GM12878 (cell line): ENCODE results near the gene COMMD10. TPM values are rescaled to one million over a fixed set of nuclear protein-coding genes. Genes with fewer than 3 reads are reported as not detected.

Experiments used
- ATAC-seq: fragments of 200-7000 bp; cut with Tn5 transposase; 3 replicates; pipeline ENCODE4 v1.9.1; 2020; ENCODE audit warnings: mild to moderate bottlenecking, moderate library complexity
- BruUV-seq: library from RNA; stranded (reverse); fragments of 400-500 nt; replicated peaks from 2 replicates; lab custom pipeline; 2021; lab: Mats Ljungman, UMichigan
- CTCF ChIA-PET: fragments of 300-600 bp; sonication (Branson Sonifier 250); formaldehyde crosslinking; extraction: SDS; loops from one replicate; lab custom pipeline; 2021; ENCODE audit warnings: inconsistent platforms; lab: Yijun Ruan, JAX
- POLR2A ChIA-PET: fragments of 350-600 bp; formaldehyde crosslinking; extraction: SDS; loops from one replicate; lab custom pipeline; 2021; ENCODE audit warnings: inconsistent platforms; lab: Charles Lee
- RAD21 ChIA-PET: fragments of 300-600 bp; sonication (Branson Sonifier 250); formaldehyde crosslinking; loops from one replicate; lab custom pipeline; 2023; ENCODE audit warnings: antibody characterized with exemption; ENCODE audit not compliant: unreplicated experiment; lab: Charles Lee
- SMC1A ChIA-PET: fragments of 300-600 bp; sonication (Branson Sonifier 250); formaldehyde crosslinking; loops from one replicate; lab custom pipeline; 2023; ENCODE audit not compliant: unreplicated experiment, uncharacterized antibody; lab: Charles Lee
- DNase-seq: peaks from one replicate; pipeline ENCODE4 v3.0.0-alpha.2; 2011; ENCODE audit warnings: low read depth, low spot score
- FAIRE-seq: peaks from 3 replicates; lab custom pipeline; 2011; peaks lifted over from hg19 to GRCh38; lab: Jason Lieb, UNC
- H2AFZ ChIP-seq: 2 replicates; pipeline ENCODE4 v1.6.0; 2011; ENCODE audit warnings: low read depth, low read length, control low read depth; ENCODE audit not compliant: control insufficient read depth
- H3K27ac ChIP-seq: 2 replicates; pipeline ENCODE4 v1.5.1; 2011; ENCODE audit warnings: control low read depth; ENCODE audit not compliant: control insufficient read depth, insufficient read depth
- H3K27me3 ChIP-seq, 2 experiments: replicated peaks in 1 of 2; 2 replicates each; pipeline versions ENCODE4 v1.6.0 to v1.6.1; 2011; ENCODE audit warnings: low read length in 1 of 2; ENCODE audit not compliant: control insufficient read depth in 2 of 2, insufficient read depth in 2 of 2
- H3K36me3 ChIP-seq, 2 experiments: 2 replicates each; pipeline ENCODE4 v1.5.1; 2011; ENCODE audit warnings: low read length in 1 of 2; ENCODE audit not compliant: control insufficient read depth in 2 of 2, insufficient read depth in 2 of 2
- H3K4me1 ChIP-seq: 2 replicates; pipeline ENCODE4 v1.6.1; 2011; ENCODE audit warnings: mild to moderate bottlenecking, low read length, moderate library complexity, mixed read lengths; ENCODE audit not compliant: control insufficient read depth, insufficient read depth
- H3K4me2 ChIP-seq: 2 replicates; pipeline ENCODE4 v1.6.0; 2011; ENCODE audit warnings: control low read depth; ENCODE audit not compliant: control insufficient read depth, insufficient read depth
- H3K4me3 ChIP-seq: fragments of 200-600 bp; sonication (generic); 2 replicates; pipeline ENCODE4 v1.5.1; 2016
- H3K79me2 ChIP-seq: 2 replicates; pipeline ENCODE4 v1.6.0; 2011; ENCODE audit warnings: low read length; ENCODE audit not compliant: control insufficient read depth, insufficient read depth
- H3K9ac ChIP-seq: 2 replicates; pipeline ENCODE4 v1.8.0; 2011; ENCODE audit warnings: low read length, control low read depth, mixed read lengths; ENCODE audit not compliant: control insufficient read depth, insufficient read depth
- H3K9me3 ChIP-seq: replicated peaks from 3 replicates; pipeline ENCODE4 v1.5.1; 2011; ENCODE audit warnings: mild to moderate bottlenecking, low read length; ENCODE audit not compliant: control insufficient read depth, insufficient read depth
- H4K20me1 ChIP-seq: 2 replicates; pipeline ENCODE4 v1.6.0; 2011; ENCODE audit not compliant: control insufficient read depth, insufficient read depth
- BCL3 ChIP-seq: IDR thresholded peaks from 2 replicates; pipeline ENCODE4 v1.6.1; 2011; ENCODE audit warnings: borderline replicate concordance, low read depth, mild to moderate bottlenecking, moderate library complexity, low read length; ENCODE audit not compliant: insufficient read depth, poor library complexity, severe bottlenecking
- BHLHE40 ChIP-seq, 2 experiments: fragments of 450-650 bp in 1 of 2; IDR thresholded peaks; 2 replicates each; pipeline ENCODE4 v1.6.1; 2011 to 2017; ENCODE audit warnings: low read depth in 2 of 2, borderline replicate concordance in 1 of 2, improper control_type of control experiment in 1 of 2, low read length in 1 of 2, mild to moderate bottlenecking in 1 of 2
- DPF2 ChIP-seq: fragments of 450-650 bp; IDR thresholded peaks from 2 replicates; pipeline ENCODE4 v1.6.1; 2017; ENCODE audit warnings: mild to moderate bottlenecking
- EP300 ChIP-seq, 2 experiments: fragments of 150-350 bp in 1 of 2; IDR thresholded peaks; 2 replicates each; pipeline ENCODE4 v1.6.1; 2011 to 2012; ENCODE audit warnings: low read depth in 2 of 2, low read length in 2 of 2, borderline replicate concordance in 1 of 2, improper control_type of control experiment in 1 of 2, inconsistent platforms in 1 of 2; ENCODE audit not compliant: control insufficient read depth in 1 of 2
- FOXM1 ChIP-seq: IDR thresholded peaks from 2 replicates; pipeline ENCODE4 v1.6.1; 2012; ENCODE audit warnings: low read depth, mild to moderate bottlenecking, inconsistent platforms, low read length, moderate library complexity
- IKZF1 ChIP-seq: fragments of 450-650 bp; conservative IDR thresholded peaks from 2 replicates; pipeline ENCODE4 v1.6.1; 2017; ENCODE audit warnings: antibody characterized with exemption, mild to moderate bottlenecking
- MEF2A ChIP-seq: IDR thresholded peaks from 2 replicates; pipeline ENCODE4 v1.6.1; 2011; ENCODE audit warnings: low read depth, mild to moderate bottlenecking, low read length, moderate library complexity; ENCODE audit not compliant: insufficient read depth
- MXI1 ChIP-seq: fragments of 150-350 bp; IDR thresholded peaks from 2 replicates; pipeline ENCODE4 v1.6.1; 2011; ENCODE audit warnings: low read depth, mild to moderate bottlenecking, inconsistent platforms, low read length, improper control_type of control experiment
- RUNX3 ChIP-seq: IDR thresholded peaks from 2 replicates; pipeline ENCODE4 v1.6.1; 2012; ENCODE audit warnings: low read length, inconsistent platforms
- SREBF2 ChIP-seq: IDR thresholded peaks from 2 replicates; pipeline ENCODE4 v1.6.1; 2012; ENCODE audit warnings: mild to moderate bottlenecking, low read length
- WGBS: methylation state at CpG from one replicate; pipeline ENCODE4 v1.1.6; 2016; ENCODE audit warnings: low lambda C conversion rate; ENCODE audit not compliant: insufficient replicate concordance, insufficient coverage; ENCODE audit errors: missing lambda C conversion rate; 5-methylcytosine and 5-hydroxymethylcytosine counted together
- in situ Hi-C: fragments of 300-500 bp; cut with MboI; formaldehyde crosslinking; loops from 9 replicates; pipeline ENCODE4 v1.14.3; 2018; ENCODE audit warnings: mixed read lengths
- intact Hi-C: fragments of 100-400 bp; cut with micrococcal nuclease; formaldehyde crosslinking; loops from one replicate; pipeline ENCODE4 v1.14.2; 2022; ENCODE audit not compliant: unreplicated experiment
- polyA plus RNA-seq, 11 experiments: library from polyadenylated mRNA; depleted of rRNA in 4 of 11; unstranded in 6 of 11; stranded (reverse) in 5 of 11; fragments of >200 nt; fragmentation: Nextera tagmentation in 4 of 11; fragmentation: Illumina TruSeq in 1 of 11; extraction: Ambion mirVana in 4 of 11; extraction: Trizol in 1 of 11; gene quantifications; 1 replicate in 1 of 11; 2 replicates in 10 of 11; pipeline versions ENCODE4 v1.2.1 to v1.2.3, GENCODE V29; 2011 to 2016; ENCODE audit warnings: inconsistent platforms in 2 of 11, missing spikeins in 2 of 11, low read depth in 1 of 11
- total RNA-seq, 4 experiments: library from RNA; depleted of rRNA in 3 of 4; stranded (reverse); fragments of >200 nt in 3 of 4; fragmentation: Illumina TruSeq in 1 of 4; extraction: Trizol in 1 of 4; gene quantifications; 2 replicates each; pipeline versions ENCODE4 v1.2.1 to v1.2.3, GENCODE V29; 2013 to 2021
- TF ChIP-seq, protein P1 (sequence below): IDR thresholded peaks from 2 replicates; pipeline ENCODE4 v1.6.1; 2012; ENCODE audit warnings: improper control_type of control experiment, low read depth, low read length; ENCODE audit not compliant: insufficient replicate concordance

COMMD10 gene
- total and polyA plus RNA-seq, 10 of the 15 experiments (the other 5 are each of a cell fraction or from before 2014, with no cell fraction given) = 19.6 to 98.7 (median 28.0) TPM

DNA sequence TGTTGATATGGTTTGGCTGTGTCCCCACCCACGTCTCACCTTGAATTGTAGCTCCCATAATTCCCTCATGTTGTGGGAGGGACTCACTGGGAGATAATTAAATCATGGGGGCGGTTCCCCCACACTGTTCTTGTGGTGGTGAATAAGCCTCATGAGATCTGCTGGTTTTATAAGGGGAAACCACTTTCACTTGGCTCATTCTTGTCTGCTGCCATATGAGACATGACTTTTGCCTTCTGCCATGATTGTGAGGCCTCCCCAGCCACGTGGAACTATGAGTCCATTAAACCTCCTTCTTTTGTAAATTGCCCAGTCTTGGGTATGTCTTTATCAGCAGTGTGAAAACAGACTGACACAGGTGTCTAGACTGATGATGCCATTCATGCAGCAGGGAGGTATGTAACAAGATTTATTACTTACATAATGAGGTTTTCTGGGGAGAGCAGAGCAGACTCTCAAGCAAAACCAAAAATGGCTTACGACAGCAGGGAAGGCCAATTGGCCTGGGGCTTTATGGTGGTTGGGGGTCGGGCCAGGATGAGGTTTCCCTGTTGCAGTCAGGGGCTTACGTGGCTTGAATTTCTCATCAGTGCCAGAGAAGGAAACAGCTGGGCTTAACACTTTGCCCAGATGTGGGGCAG, 9.5 kb upstream of the COMMD10 start (continued):
- TF ChIP-seq, protein P1, sequence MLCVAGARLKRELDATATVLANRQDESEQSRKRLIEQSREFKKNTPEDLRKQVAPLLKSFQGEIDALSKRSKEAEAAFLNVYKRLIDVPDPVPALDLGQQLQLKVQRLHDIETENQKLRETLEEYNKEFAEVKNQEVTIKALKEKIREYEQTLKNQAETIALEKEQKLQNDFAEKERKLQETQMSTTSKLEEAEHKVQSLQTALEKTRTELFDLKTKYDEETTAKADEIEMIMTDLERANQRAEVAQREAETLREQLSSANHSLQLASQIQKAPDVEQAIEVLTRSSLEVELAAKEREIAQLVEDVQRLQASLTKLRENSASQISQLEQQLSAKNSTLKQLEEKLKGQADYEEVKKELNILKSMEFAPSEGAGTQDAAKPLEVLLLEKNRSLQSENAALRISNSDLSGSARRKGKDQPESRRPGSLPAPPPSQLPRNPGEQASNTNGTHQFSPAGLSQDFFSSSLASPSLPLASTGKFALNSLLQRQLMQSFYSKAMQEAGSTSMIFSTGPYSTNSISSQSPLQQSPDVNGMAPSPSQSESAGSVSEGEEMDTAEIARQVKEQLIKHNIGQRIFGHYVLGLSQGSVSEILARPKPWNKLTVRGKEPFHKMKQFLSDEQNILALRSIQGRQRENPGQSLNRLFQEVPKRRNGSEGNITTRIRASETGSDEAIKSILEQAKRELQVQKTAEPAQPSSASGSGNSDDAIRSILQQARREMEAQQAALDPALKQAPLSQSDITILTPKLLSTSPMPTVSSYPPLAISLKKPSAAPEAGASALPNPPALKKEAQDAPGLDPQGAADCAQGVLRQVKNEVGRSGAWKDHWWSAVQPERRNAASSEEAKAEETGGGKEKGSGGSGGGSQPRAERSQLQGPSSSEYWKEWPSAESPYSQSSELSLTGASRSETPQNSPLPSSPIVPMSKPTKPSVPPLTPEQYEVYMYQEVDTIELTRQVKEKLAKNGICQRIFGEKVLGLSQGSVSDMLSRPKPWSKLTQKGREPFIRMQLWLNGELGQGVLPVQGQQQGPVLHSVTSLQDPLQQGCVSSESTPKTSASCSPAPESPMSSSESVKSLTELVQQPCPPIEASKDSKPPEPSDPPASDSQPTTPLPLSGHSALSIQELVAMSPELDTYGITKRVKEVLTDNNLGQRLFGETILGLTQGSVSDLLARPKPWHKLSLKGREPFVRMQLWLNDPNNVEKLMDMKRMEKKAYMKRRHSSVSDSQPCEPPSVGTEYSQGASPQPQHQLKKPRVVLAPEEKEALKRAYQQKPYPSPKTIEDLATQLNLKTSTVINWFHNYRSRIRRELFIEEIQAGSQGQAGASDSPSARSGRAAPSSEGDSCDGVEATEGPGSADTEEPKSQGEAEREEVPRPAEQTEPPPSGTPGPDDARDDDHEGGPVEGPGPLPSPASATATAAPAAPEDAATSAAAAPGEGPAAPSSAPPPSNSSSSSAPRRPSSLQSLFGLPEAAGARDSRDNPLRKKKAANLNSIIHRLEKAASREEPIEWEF = no peak
- TF ChIP-seq IKZF1 = 0 out of 2 replicates have a peak, but pooled peaks have one; percentile 24

GRCh38 chr5:116076496-116076895, 8.3 kb upstream of the COMMD10 start:
- intact Hi-C loops = loop anchor here (10.0 kb wide), 1 partner anchor 532 kb away; the partner anchor contains the start of gene FEM1C
- H3K4me1 ChIP-seq = peaks cover 18% of the 10 kb centered on the region
- peak overlapping the region; percentile 50; the same call in 1 of the 2 replicates for H3K4me2 ChIP-seq
- H3K36me3 ChIP-seq = no peaks in the 10 kb centered on the region
- ChIA-PET RAD21 (interaction anchor here (0.6 to 1.8 kb wide), 24 partner anchors 8 to 502 kb away, joined by 3 to 8 read pairs (median 4); partner anchors contain the start of genes AP3S1, ARL14EPL, ATG12 and SEMA6A), CTCF (interaction anchor here (0.7 to 1.8 kb wide), 15 partner anchors 8 to 445 kb away, joined by 3 to 7 read pairs (median 4); partner anchors contain the start of gene COMMD10), POLR2A (interaction anchor here (1.1 to 1.3 kb wide), 4 partner anchors 8 to 297 kb away, joined by 3 to 4 read pairs (median 4); partner anchors contain the start of genes ATG12 and COMMD10), SMC1A (interaction anchor here (0.6 to 1.9 kb wide), 24 partner anchors 8 to 784 kb away, joined by 3 to 12 read pairs (median 4); partner anchors contain the start of genes ARL14EPL and COMMD10)
- no TSS peak for BruUV-seq
- FAIRE-seq (peak; percentile 95), ATAC-seq (peak; percentile 98), DNase-seq (peak; percentile 79)
- in situ Hi-C loops = no loop called here
- no peak overlapping the region for H2AFZ ChIP-seq
- no peaks in the 10 kb centered on the region for H3K27me3 ChIP-seq
- H3K79me2 ChIP-seq = no peaks in the 10 kb centered on the region
- H3K4me3 ChIP-seq = no peak overlapping the region
- no peak overlapping the region for H3K9ac ChIP-seq
- H3K27ac ChIP-seq = no peak overlapping the region
- WGBS = 0% methylated on average over 1 of the region's 1 CpG
- no peaks in the 10 kb centered on the region for H3K9me3 ChIP-seq
- H4K20me1 ChIP-seq = no peaks in the 10 kb centered on the region
- TF ChIP-seq DPF2 = peak; percentile 87
- TF ChIP-seq MEF2A = 0 out of 2 replicates have a peak, but pooled peaks have one; percentile 37
- peak in 1 of 2 experiments; percentile 60; a peak in 2 of 4 replicates for TF ChIP-seq EP300 (IDR thresholded peaks at IDR 0.05; ENCODE audit: borderline replicate concordance in 1 of 2, control insufficient read depth in 1 of 2, low read depth in 2 of 2, low read length in 2 of 2)
- peak; percentile 75 for TF ChIP-seq BCL3
- no peak for TF ChIP-seq MXI1
- peak; percentile 49; the same call in 1 of the 2 replicates for TF ChIP-seq FOXM1
- TF ChIP-seq RUNX3 = peak; percentile 81
- 0 out of 4 replicates have a peak, but pooled peaks of 1 of the 2 experiments have one; percentile 14 for TF ChIP-seq BHLHE40 (IDR thresholded peaks at IDR 0.05; ENCODE audit: borderline replicate concordance in 1 of 2, low read depth in 2 of 2, low read length in 1 of 2)
- TF ChIP-seq SREBF2 = no peak
